Hematopoietic multipotent progenitor cell treated with erythropoietin and hydrocortisone succinate and interleukin-3 and kit ligand, for 17 days (in vitro differentiated cells): ENCODE results near the gene PHACTR4.
"Not testable (repeated sequence)": the region's sequence is repeated elsewhere in the genome, so short reads cannot be mapped to it uniquely, and the experiment has no call there.

Source experiments
- DNase-seq: peaks from one replicate; pipeline ENCODE4 v3.0.0-alpha.2; 2015; ENCODE audit warnings: low spot score

The PHACTR4 gene

GRCh38 chr1:28437264-28437923 lies 67.9 kb downstream of the PHACTR4 start:
- no peak for DNase-seq

GRCh38 chr1:28437924-28438699 lies 68.6 kb downstream of the PHACTR4 start:
- peak; percentile 50 for DNase-seq

- no peak for DNase-seq
Observed at GRCh38 chr1:28439320-28439719, 69.8 kb downstream of the PHACTR4 start.

GRCh38 chr1:28441674-28442073 lies 72.1 kb downstream of the PHACTR4 start:
- no peak for DNase-seq

- DNase-seq = no peak
Observed at GRCh38 chr1:28443550-28443949, 74.0 kb downstream of the PHACTR4 start.

- DNase-seq = no peak
Observed at GRCh38 chr1:28447679-28448078, 78.1 kb downstream of the PHACTR4 start.

- not testable (repeated sequence) for DNase-seq
Observed at GRCh38 chr1:28448094-28448611, 78.6 kb downstream of the PHACTR4 start.

GRCh38 chr1:28449904-28450303 lies 80.4 kb downstream of the PHACTR4 start:
- DNase-seq = peak; percentile 12

- no peak for DNase-seq
Observed at GRCh38 chr1:28450561-28450960, 81.0 kb downstream of the PHACTR4 start.

- no peak for DNase-seq
Observed at GRCh38 chr1:28451011-28451410, 81.5 kb downstream of the PHACTR4 start.

GRCh38 chr1:28456078-28456477 lies 86.5 kb downstream of the PHACTR4 start:
- no peak for DNase-seq

- no peak for DNase-seq
Observed at GRCh38 chr1:28457678-28458077, 88.1 kb downstream of the PHACTR4 start.

GRCh38 chr1:28458237-28459228 lies 89.0 kb downstream of the PHACTR4 start:
- DNase-seq = no peak

GRCh38 chr1:28466226-28466778 lies 96.8 kb downstream of the PHACTR4 start:
- no peak for DNase-seq

- DNase-seq = no peak
Observed at GRCh38 chr1:28470146-28470545, 100.6 kb downstream of the PHACTR4 start.

- not testable (repeated sequence) for DNase-seq
Observed at GRCh38 chr1:28479497-28479896, 110.0 kb downstream of the PHACTR4 start.

GRCh38 chr1:28480308-28480707 lies 110.8 kb downstream of the PHACTR4 start:
- DNase-seq = no peak

GRCh38 chr1:28482138-28482537 lies 112.6 kb downstream of the PHACTR4 start:
- DNase-seq = no peak

GRCh38 chr1:28482702-28483101 lies 113.2 kb downstream of the PHACTR4 start:
- DNase-seq = no peak

GRCh38 chr1:28494737-28495136 lies 125.2 kb downstream of the PHACTR4 start:
- DNase-seq = no peak

- DNase-seq = no peak
Observed at GRCh38 chr1:28499553-28499952, 130.0 kb downstream of the PHACTR4 start.

GRCh38 chr1:28501925-28502324 lies 132.4 kb downstream of the PHACTR4 start:
- DNase-seq = no peak
